ENCODE results near the gene REEP3.
"Not testable (repeated sequence)": the region's sequence is repeated elsewhere in the genome, so short reads cannot be mapped to it uniquely, and the experiment has no call there.

Gene REEP3

DNA sequence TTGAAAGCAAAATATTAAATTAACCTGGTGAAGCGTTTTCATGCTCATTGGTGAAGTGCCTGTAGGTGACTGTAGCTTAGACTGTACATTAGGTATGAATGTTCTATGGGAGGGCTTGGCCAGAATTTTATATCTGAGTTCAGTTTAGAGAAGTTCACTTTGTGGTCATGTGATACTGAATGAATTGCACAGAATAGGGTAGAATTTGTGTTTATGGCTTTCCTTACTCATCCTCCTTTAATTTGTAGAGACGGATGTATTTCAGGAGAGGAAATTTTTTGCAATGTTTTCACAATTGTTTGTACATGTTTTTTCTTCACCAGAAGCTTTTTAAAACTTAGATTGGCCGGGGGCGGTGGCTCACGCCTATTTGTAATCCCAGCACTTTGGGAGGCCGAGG lies 32.3 kb downstream of the REEP3 start:
- no peak for DNase-seq

DNA sequence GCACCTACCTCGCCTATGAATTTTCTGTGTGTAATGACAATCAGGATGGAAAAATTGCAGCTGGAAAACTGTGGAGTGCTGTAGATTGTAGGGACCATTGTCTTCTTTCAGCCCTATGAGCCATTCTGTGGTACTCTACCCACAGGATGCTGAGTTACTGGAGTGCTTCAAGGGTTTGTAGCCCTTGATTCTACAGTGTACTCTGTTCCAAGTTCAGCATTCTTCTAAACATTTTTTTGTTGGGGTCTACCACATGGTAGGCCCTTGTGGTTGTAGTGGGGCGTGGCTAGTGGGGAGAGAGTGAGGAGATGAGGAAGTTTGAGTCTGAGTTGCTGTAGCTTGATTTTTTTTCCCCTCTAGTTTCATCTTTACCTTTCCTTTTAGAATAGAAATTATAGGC lies 33.5 kb downstream of the REEP3 start:
- DNase-seq = no peak

DNA sequence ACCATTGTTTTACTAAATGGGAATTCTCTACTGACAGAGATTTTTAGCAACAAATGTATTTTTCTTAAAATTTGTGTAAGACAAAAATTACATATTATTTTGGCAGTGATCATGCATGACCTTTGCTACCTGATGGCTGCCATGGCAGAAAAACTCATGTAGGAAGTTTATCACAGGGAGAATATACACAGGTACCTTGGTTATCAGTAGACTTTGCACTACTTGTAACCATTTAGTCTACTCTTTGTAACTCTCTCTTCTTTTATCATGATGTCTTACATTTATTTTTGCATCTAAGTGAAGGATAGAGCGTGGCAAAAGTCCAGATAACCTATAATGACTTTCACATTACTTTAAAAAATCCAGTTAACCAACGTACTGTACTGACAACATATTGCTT lies 34.1 kb downstream of the REEP3 start:
- DNase-seq = no peak

DNA sequence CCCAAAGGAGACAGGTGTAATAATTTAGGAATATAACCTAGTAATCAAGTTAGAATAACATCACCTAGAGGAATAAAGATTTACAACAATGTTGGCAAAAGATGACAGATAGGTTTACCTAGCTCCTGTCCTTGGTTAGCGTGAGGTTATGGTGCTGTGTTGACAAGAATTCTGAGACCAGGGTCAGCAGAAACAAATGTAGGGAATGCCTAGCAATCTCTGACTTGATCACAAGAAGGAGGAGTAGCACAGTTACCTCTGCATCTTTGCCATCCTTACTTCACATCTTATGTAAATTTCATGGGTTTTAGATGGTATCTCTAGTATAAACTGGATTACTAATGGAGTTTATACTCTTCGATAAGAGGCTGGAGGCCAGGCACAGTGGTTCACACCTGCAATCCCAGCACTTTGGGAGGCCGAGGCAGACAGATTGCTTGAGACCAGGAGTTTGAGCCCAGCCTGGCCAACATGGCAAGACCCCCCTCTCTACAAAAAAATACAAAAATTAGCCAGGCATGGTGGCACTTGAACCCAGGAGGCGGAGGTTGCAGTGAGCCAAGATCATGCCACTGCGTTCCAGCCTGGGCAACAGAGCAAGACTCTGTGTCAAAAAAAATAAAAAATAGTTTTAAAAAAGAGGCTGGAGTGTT lies 37.1 kb downstream of the REEP3 start:
- DNase-seq = no peak

DNA sequence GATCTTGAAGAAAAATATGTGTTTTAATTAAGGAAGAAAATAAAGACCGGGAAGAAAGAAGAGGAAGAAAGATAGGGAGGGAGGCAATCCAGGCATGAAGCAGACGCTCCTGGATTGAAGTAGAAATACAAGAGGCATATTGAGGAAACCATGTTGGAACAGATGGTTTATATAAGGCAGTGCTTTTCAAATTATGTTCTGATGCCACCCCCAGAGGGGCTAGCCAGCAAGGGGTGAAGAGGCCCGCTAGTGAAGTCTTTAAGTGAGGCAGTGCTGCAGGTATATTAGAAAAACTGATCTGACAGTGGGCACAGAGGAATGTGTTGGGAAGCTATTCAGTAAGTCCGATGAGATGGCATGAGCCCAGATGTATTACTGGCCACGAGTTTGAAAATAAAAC lies 40.1 kb downstream of the REEP3 start:
- no peak for DNase-seq

DNA sequence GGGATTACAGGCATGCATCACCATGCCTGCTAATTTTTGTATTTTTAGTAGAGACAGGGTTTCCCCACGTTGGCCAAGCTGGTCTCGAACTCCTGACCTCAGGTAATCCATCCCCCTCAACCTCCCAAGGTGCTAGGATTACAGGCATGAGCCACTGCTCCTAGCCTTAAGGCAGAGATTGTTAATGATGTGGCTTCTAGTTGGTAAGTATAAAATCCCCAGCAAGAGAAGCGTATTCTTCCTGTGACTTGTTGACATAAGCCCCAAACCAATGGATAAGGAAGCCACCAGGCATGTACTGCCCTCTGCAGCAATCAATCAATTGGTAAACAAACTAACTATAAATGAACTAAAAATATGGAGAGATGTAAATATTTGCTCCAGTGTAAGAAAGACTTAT lies 41.2 kb downstream of the REEP3 start:
- no peak for DNase-seq

DNA sequence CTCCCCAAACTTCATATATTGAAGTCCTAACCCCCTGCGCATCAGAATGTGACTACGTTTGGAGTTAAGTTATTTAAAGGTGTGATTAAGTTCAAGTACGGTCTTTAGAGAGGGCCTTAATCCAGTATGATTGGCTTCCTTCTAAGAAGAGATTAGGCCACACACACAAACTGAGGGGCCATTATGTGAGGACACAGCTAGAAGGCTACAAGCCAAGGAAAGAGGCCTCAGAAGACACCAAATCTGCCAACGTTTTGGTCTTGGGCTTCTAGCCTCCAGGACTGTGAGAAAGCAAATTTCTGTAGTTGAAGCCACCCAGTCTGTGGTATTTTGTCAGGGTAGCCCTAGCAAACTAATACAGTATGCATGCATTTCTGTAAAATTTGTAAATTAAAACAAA lies 41.7 kb downstream of the REEP3 start:
- no peak for DNase-seq

DNA sequence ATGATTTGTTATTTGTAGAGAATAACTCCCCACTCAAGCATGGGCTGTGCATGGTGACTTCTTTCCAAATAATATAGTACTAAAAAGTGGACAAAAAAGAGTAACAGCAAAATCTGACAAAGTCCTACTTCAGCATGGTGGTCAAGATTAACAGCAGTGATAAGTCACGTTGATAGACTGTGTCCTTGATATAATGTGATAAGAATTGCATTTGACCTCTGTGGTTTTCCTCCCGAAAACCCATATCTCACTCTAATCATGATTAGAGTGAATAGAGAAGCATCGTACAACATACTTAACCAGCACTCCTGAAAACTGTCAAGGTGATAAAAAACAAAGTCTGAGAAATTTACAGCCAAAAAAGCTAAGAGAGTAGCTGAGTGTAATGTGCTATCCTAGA lies 42.4 kb downstream of the REEP3 start:
- DNase-seq = no peak

DNA sequence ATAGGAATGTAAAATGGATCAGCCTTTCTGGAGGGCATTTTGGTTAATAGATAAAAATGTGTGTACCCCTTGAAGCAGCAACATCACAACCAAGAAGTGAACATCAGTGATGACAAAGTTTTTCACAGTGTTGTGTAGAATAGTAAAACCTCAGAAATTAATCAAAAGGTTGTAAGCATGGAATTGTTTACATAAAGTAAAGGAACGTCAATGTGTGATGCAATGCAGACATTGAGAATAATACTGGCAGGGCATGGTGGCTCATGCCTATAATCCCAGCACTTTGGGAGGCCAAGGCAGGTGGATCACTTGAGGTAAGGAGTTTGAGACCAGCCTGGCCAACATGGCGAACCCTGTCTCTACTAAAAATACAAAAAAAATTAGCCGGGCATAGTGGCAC lies 43.5 kb downstream of the REEP3 start:
- DNase-seq = not testable (repeated sequence)

DNA sequence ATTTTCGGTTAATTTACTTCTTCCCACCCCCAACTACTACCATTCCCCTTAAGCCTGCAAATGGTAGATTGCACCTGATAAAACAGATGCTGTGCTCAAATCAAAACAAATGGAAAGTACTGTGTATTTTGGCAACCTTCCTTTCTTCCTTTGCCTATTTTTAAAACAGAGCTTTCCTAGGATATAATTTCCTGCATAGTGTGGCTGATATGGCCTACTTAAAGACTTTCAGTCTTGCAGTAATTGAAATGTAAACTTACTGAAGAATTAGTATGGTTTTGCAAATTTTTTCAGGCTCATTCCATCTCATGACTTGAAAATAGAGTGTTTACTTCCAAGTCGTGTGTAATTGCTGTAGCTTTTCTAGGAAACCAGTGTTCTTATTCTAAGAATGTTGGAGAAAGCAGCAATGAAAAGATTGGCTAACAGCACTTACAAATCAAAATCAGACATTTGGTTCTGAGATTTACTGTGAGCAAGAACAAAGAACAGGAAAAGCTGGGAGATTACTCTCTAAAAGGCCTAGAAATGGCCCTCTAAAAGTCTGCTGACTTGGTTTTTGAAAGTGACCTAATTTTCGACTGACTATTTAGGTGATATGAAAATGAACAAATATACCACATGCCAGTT lies 52.0 kb downstream of the REEP3 start:
- peak; percentile 2 for DNase-seq

DNA sequence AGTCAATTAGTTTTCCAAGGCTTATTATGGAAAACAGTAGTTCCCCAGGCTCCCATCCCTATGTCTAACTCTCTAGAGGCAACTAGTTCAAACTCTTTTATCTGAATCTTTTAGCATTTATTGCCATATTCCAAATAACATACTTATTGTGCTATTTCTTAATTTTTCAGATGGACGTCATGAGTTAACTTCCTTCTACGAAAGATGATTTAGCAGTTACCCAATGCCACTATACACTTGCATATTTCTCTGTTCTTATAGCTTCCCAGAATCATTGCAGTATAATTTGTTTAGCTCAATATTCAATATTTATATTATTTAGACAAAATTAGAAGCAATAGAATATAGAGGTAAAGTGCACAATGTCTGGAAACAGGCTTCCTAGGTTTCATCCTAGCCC lies 52.8 kb downstream of the REEP3 start:
- DNase-seq = no peak

DNA sequence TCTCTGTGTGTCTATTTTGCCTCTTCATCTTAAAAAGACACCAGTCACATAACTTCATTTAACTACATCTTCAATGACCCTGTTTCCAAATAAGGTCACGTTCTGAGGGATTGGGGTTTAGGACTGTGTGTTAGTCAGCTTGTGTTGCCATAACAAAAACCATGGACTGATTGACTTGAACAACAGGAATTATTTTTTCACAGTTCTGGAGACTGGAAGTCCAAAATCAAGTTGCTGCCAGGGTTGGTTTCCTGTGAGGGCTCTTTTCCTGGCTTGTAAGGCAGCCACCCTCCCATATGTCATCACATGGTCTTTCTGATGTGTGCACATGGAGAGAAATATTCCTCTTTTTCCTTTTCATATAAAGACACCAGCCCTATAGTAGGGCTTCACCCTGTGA lies 55.3 kb downstream of the REEP3 start:
- no peak for DNase-seq

DNA sequence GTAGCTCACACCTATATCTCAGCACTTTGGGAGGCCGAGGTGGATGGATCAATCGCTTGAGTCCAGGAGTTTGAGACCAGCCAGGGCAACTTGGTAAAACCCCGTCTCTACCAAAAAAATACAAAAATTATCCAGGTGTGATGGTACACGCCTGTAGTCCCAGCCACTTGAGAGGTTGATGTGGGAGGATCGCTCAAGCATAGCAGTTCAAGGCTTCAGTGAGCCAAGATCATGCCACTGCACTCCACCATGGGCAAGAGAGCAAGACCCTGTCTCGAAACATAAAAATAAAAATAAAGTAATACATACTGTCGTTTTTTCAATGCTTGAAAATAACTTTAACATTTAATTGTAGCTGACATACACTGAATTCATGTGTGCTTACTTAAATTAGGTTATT lies 57.3 kb downstream of the REEP3 start:
- DNase-seq = no peak

DNA sequence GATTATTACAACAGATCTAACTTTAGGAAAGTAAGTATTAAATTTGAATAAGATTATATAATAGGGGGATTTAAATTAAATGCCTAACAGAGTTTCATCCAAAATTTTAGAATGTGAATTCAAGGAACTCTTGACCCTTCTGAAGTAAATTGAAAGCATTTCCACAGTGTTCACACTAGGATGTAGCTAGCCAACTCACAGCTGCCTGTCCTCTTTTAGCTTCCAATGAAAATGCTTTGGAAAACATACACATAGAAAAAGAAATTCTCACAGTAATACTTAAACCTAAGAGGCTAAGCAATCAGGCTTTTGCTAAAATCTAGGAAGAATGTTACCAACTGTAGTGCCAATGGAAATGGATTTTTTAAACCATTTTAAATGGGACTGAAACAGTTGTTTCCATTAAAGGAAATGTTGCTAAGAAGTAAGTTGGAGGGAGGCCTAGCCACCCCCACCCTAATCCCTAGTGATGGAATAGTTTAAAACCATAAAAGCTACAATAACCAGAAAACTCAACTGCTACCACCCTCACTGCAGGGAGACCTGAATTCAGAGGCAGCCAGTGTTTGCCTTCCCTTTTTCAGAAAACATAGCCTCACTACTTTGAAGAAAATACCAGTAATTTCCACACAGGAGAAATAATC lies 58.3 kb downstream of the REEP3 start:
- DNase-seq = no peak

DNA sequence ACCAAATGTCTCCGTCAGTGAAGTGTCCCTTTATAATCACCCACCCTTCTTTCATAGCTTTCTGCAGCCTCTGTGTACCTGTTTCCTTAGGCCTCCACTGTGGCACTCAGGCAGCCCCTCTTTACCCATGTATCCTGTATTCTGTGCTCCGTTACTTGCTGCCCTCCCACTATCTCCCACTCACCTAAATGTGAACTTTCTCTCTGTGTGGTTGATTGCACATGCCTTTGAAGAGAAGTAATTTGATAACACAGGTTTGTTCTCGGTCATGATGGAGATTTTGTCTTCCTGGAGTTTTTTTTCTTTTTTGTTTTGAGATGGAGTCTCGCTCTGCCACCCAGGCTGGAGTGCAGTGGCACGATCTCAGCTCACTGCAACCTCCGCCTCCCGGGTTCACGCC lies 61.5 kb downstream of the REEP3 start:
- no peak for DNase-seq

DNA sequence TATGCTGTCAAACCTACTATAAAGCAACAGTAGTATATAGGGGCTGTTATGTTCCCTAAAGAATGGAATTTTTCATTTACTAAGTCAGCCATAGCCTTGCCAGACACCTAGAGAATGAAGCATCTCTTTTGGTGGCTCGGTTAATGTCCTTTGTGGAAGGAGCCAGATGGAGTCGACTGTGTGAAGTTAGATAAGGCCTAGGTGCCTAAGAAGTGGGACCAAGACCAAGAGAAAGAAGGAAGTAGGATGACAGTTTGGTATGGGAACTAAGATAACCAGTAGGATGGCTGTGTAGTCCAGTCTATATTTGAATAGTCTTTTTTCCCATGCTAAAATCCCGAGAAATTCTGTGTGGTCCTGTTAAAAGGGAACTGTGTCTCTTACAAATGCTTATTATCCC lies 62.2 kb downstream of the REEP3 start:
- DNase-seq = no peak

DNA sequence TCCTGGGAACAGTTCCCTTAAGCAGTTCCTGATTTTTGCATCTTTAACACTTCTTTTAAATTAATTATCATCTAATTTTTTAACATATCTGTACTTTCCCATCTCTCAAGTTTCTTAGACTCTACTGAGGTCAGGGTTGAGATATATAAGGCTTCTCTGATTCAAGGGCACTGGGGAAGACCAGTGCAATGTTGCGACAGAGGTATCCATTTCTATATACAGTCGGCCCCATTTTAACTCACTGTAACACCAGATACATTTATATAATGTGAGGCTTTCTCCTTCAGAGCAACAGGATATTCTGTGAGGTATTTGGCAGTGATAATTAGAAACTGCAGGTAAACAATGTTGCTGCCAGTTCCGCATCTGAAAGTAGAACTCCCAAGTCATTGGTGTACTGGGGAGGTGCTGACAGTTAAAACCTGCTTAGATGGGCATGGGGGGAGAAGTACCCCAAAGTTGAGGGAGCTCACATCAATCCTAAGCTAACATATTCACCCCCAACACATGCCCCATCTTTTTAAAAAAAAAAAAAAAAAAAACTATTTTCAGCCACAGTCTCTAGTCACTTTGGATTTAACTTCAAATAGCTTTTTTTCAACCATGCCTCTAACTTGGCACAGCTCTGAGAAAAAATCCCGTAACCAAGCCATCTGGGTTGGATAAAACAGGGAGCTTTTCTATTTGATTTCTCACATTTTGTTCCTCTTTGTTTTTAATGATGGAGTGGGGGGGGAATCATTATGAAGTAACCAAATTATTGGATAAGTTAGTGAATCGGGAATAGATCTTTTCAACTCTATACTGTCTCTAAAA lies 62.9 kb downstream of the REEP3 start:
- DNase-seq = no peak

DNA sequence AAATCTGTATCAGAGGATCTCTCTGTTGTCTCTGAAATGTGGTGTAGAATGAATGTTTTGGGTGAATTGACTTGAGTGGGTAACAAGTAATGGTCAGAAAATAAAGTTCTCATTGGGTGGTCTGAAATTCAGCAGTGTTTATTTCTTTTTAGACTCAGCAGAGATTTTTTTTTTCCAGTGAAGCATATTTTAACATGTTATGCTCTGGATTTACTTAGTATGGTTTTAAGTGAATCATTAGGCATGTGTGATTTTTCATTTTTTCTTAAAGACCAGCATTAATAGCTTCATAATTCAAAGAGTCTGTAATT lies 63.5 kb downstream of the REEP3 start:
- no peak for DNase-seq

DNA sequence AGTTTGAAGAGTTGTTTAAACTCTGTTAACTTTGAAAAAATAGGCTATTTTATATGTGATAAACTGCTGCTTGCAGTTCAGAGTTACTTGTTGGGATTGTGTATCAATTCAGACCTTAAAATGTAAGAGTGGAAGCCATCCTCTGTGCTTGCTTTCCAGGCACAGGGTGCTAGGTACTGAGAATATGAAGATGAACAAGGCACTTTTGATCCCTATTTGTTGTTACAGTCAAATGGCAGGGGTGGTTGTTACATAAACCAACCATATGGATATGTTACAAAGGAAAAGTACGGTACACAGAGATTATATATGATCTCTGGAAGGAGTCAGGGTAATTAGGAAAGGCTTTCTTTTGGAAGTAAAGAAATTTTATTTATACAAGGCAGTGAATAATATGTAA lies 63.8 kb downstream of the REEP3 start:
- no peak for DNase-seq

DNA sequence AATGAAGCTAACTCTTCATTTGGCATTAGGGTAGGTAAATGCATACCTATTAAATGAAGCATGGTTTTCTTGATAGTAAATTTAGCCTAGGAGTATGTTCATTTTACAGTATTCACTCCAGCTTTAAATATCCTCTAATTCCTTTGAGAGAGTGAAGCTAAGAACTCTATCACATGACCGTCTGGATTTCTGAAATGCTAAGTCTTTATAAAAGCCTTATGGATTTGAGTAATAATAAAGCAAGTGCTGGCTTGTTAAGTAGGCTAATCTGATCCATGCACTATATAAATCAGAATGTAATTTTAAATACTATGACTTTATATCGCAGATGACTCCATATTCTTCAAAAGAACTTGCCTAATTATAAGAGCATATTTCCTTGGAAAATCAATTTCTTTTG lies 64.8 kb downstream of the REEP3 start:
- no peak for DNase-seq

DNA sequence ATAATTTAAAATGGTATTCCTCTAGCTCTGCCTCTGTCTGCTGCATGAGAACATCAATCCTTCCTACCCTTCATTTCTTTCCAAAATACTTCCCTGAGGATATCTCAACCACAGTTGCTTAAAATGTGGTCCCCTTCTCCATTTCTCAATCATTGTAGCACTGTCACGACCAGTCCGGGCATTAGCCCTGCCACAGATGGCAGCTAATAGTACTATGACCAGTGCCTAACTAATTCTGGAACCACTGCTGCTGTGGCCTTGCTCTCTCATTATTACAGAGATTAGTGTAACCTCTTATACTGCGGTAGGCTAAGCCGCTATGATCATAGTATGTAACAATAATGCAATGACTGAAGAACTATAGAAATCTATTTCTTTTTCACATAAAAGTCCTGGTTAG lies 66.0 kb downstream of the REEP3 start:
- no peak for DNase-seq

DNA sequence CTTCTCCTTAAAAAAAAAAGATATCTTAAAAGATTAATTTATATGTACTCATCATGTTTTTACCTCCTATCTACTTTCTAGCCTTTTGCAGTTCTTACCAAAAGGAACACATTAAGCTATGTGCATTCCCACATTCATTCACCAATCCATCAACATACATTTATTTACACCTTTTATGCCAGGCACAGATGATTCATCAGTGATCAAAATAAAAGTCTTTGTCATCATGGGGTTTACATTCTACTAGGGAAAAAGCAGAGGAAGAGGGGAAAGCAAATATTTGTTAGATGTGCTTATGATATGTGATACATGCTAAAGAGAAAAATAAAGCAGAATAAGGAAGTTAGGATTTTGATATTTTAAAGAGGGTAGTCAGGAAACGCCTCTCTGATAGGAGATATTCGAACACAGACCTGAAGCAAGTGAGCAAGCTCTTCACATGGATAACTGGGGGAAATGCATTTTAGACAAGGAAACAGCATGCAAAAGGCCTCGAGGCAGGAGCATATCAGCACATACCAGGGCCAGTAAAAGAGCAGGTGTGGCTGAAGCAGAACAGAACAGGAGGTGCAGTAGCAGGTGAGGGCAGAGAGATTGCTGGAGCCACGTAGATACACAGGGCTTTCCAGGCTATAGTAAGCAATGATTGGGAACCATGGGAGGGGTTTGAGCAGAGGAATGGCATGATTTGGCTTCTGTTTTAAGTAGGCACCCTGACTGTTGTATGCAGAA lies 67.4 kb downstream of the REEP3 start:
- peak; percentile 85 for DNase-seq

DNA sequence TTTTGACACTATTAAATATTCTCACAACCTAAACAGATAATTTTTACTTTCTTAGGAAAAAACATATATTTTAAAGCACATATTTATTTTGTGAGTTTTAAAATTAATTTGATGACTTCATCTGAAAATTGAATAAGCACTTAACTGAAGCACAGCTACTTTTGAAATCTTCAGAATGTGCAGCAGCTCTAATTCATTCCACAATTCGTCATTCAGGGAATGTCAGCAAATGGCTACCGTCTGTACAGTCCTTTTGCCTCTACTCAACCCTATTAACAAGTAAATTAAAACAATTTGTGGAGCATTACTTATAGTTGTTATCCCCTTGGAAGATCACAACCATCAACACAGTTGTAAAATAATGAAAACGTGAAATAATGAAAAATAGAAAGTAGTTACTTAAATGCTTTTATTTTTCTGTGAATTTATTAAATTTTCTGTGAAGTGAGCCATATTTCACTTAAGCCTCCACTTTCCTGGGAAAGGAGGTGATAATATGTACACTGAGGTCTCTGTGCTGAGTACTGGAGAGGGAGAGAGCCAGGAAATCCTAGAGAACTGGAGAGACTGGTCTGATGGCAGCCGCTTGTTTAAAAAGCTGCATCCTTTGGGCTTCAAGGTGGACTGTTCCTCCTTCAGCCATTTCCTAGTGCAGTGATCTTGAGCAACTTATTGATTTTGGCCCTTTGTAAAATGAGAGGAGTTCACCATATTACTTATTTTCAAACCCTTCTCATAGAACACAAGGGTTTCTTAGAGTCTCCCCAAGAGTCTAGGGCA lies 70.6 kb downstream of the REEP3 start:
- no peak for DNase-seq

All from DMS153 (cell line).